Kidney epithelial cell (primary cell): ENCODE results near the gene KDELR3. TPM values are rescaled to one million over a fixed set of nuclear protein-coding genes. Genes with fewer than 3 reads are reported as not detected.

ENCODE experiments used
- DNase-seq: peaks from one replicate; pipeline ENCODE4 v3.0.0-alpha.2; 2010; ENCODE audit warnings: low read depth
- H3K27me3 ChIP-seq: 2 replicates; pipeline ENCODE4 v1.6.0; 2011; ENCODE audit warnings: low read length; ENCODE audit not compliant: control insufficient read depth, insufficient read depth
- H3K36me3 ChIP-seq: 2 replicates; pipeline ENCODE4 v1.5.1; 2011; ENCODE audit warnings: low read length; ENCODE audit not compliant: control insufficient read depth, insufficient read depth
- H3K4me3 ChIP-seq: 2 replicates; pipeline ENCODE4 v1.5.1; 2011; ENCODE audit warnings: low read depth, mild to moderate bottlenecking, control low read depth, low read length
- CTCF ChIP-seq: IDR thresholded peaks from 2 replicates; pipeline ENCODE4 v1.5.1; 2011; ENCODE audit warnings: mild to moderate bottlenecking, moderate library complexity, low read length, control low read depth, inconsistent platforms; ENCODE audit not compliant: insufficient read depth, poor library complexity, severe bottlenecking
- total RNA-seq: library from RNA; depleted of rRNA; stranded (reverse); fragments of >200 nt; gene quantifications from 2 replicates; pipeline ENCODE4 v1.2.3, GENCODE V29; 2015

KDELR3 gene
- total RNA-seq, 1 donor from 2014 or later, result 17.0 TPM

GRCh38 chr22:38433871-38434270 lies 34.0 kb upstream of the KDELR3 start:
- no peak overlapping the region for H3K4me3 ChIP-seq
- H3K36me3 ChIP-seq, result no peaks in the 10 kb centered on the region
- TF ChIP-seq CTCF, result no peak
- peaks cover 17% of the 10 kb centered on the region for H3K27me3 ChIP-seq
- DNase-seq, result no peak

GRCh38 chr22:38435010-38435409 lies 32.9 kb upstream of the KDELR3 start:
- no peak for TF ChIP-seq CTCF
- no peak for DNase-seq
- Histone ChIP-seq H3K27me3 (peaks cover 11% of the 10 kb centered on the region), H3K4me3 (no peak overlapping the region), H3K36me3 (no peaks in the 10 kb centered on the region)

- no peak overlapping the region for H3K4me3 ChIP-seq
- TF ChIP-seq CTCF, result no peak
- H3K36me3 ChIP-seq, result no peaks in the 10 kb centered on the region
- DNase-seq, result no peak
- H3K27me3 ChIP-seq, result peaks cover 11% of the 10 kb centered on the region
Observed at GRCh38 chr22:38435965-38436364, 31.9 kb upstream of the KDELR3 start.

- no peak for DNase-seq
- Histone ChIP-seq H3K4me3 (no peak overlapping the region), H3K27me3 (peaks cover 13% of the 10 kb centered on the region), H3K36me3 (no peaks in the 10 kb centered on the region)
- TF ChIP-seq CTCF, result no peak
Observed at GRCh38 chr22:38436629-38437395, 31.1 kb upstream of the KDELR3 start.

GRCh38 chr22:38437416-38437815 lies 30.5 kb upstream of the KDELR3 start:
- TF ChIP-seq CTCF, result no peak
- DNase-seq, result no peak
- peaks cover 13% of the 10 kb centered on the region for H3K27me3 ChIP-seq
- H3K36me3 ChIP-seq, result no peaks in the 10 kb centered on the region
- H3K4me3 ChIP-seq, result no peak overlapping the region

GRCh38 chr22:38440747-38441350 lies 27.0 kb upstream of the KDELR3 start:
- TF ChIP-seq CTCF, result no peak
- peaks cover 18% of the 10 kb centered on the region for H3K27me3 ChIP-seq

More at GRCh38 chr22:38440747-38441350, 27.0 kb upstream of the KDELR3 start:
- no peak overlapping the region for H3K4me3 ChIP-seq
- H3K36me3 ChIP-seq, result no peaks in the 10 kb centered on the region
- no peak for DNase-seq
